Liver (tissue), 9 donors: ENCODE data around the gene ULK2. TPM values are rescaled to one million over a fixed set of nuclear protein-coding genes. Genes with fewer than 3 reads are reported as not detected.

Experiments
- DNase-seq: peaks from one replicate; pipeline ENCODE4 v3.0.0-alpha.2; 2017; ENCODE audit warnings: low spot score
- H3K27ac ChIP-seq, 2 donors: one replicate each; pipeline ENCODE4 v1.7.0; 2013; ENCODE audit warnings: inconsistent platforms in 2 of 2, low read length in 2 of 2, control low read depth in 1 of 2, low read depth in 1 of 2, mild to moderate bottlenecking in 1 of 2
- H3K27me3 ChIP-seq, 4 donors: one replicate each; pipeline versions ENCODE4 v1.6.1 to v1.7.0; 2013; ENCODE audit warnings: low read length in 3 of 4, inconsistent platforms in 1 of 4, mild to moderate bottlenecking in 1 of 4, moderate library complexity in 1 of 4; ENCODE audit not compliant: control insufficient read depth in 4 of 4, insufficient read depth in 4 of 4
- H3K36me3 ChIP-seq, 4 donors: one replicate each; pipeline versions ENCODE4 v1.6.1 to v1.7.0; 2013; ENCODE audit warnings: low read length in 3 of 4, mild to moderate bottlenecking in 3 of 4, low read depth in 1 of 4, moderate library complexity in 1 of 4; ENCODE audit not compliant: control insufficient read depth in 4 of 4, insufficient read depth in 3 of 4
- H3K4me1 ChIP-seq, 4 donors: one replicate each; pipeline versions ENCODE4 v1.6.1 to v1.7.0; 2013; ENCODE audit warnings: low read length in 3 of 4, mild to moderate bottlenecking in 3 of 4, moderate library complexity in 1 of 4; ENCODE audit not compliant: control insufficient read depth in 4 of 4, insufficient read depth in 4 of 4
- H3K4me3 ChIP-seq, 3 donors: one replicate each; pipeline versions ENCODE4 v1.6.1 to v1.7.0; 2013; ENCODE audit warnings: low read length in 3 of 3, control low read depth in 1 of 3, low read depth in 1 of 3, mild to moderate bottlenecking in 1 of 3
- H3K9ac ChIP-seq, 2 donors: one replicate each; pipeline ENCODE4 v1.7.0; 2013; ENCODE audit warnings: low read length in 2 of 2, mild to moderate bottlenecking in 2 of 2, moderate library complexity in 2 of 2, control low read depth in 1 of 2, low read depth in 1 of 2
- H3K9me3 ChIP-seq, 4 donors: one replicate each; pipeline versions ENCODE4 v1.6.1 to v1.7.0; 2013; ENCODE audit warnings: low read length in 3 of 4; ENCODE audit not compliant: control insufficient read depth in 4 of 4
- ATF3 ChIP-seq: IDR thresholded peaks from 2 replicates; pipeline ENCODE4 v1.6.1; 2016; ENCODE audit warnings: antibody characterized with exemption
- CTCF ChIP-seq: fragments of 150-350 bp; IDR thresholded peaks from 2 replicates; pipeline ENCODE4 v1.5.1; 2017; ENCODE audit warnings: improper control_type of control experiment, low read depth, low read length; ENCODE audit not compliant: missing input control
- EGR1 ChIP-seq, 2 donors: IDR thresholded peaks; 2 replicates each; pipeline ENCODE4 v1.6.1; 2016 to 2018; ENCODE audit warnings: antibody characterized with exemption in 2 of 2, low read depth in 2 of 2
- FOXA2 ChIP-seq: IDR thresholded peaks from 2 replicates; pipeline ENCODE4 v1.6.1; 2016; ENCODE audit warnings: antibody characterized with exemption
- GABPA ChIP-seq, 2 donors: IDR thresholded peaks in 1 of 2; conservative IDR thresholded peaks in 1 of 2; 2 replicates each; pipeline ENCODE4 v1.6.1; 2016; ENCODE audit warnings: antibody characterized with exemption in 2 of 2, mild to moderate bottlenecking in 1 of 2, moderate library complexity in 1 of 2
- HNF4G ChIP-seq: IDR thresholded peaks from 2 replicates; pipeline ENCODE4 v1.6.1; 2016; ENCODE audit warnings: antibody characterized with exemption
- MAX ChIP-seq: IDR thresholded peaks from 2 replicates; pipeline ENCODE4 v1.6.1; 2016; ENCODE audit warnings: antibody characterized with exemption
- NR2F2 ChIP-seq: IDR thresholded peaks from 2 replicates; pipeline ENCODE4 v1.6.1; 2016; ENCODE audit warnings: antibody characterized with exemption
- RAD21 ChIP-seq, 2 donors: IDR thresholded peaks; 2 replicates each; pipeline ENCODE4 v1.6.1; 2016; ENCODE audit warnings: antibody characterized with exemption in 2 of 2, mild to moderate bottlenecking in 2 of 2
- RXRA ChIP-seq, 2 donors: IDR thresholded peaks; 2 replicates each; pipeline ENCODE4 v1.6.1; 2017 to 2018; ENCODE audit warnings: antibody characterized with exemption in 2 of 2, mild to moderate bottlenecking in 1 of 2
- TAF1 ChIP-seq: conservative IDR thresholded peaks from 2 replicates; pipeline ENCODE4 v1.6.1; 2016; ENCODE audit warnings: antibody characterized with exemption, mild to moderate bottlenecking
- ZBTB33 ChIP-seq: IDR thresholded peaks from 2 replicates; pipeline ENCODE4 v1.6.1; 2016; ENCODE audit warnings: antibody characterized with exemption
- WGBS: extraction: QIAGEN DNeasy Blood & Tissue Kit; methylation state at CpG from one replicate; pipeline ENCODE4 v1.1.7; 2013; 5-methylcytosine and 5-hydroxymethylcytosine counted together
- polyA plus RNA-seq, 2 donors: library from polyadenylated mRNA; stranded (reverse) in 1 of 2; unstranded in 1 of 2; fragments of 200-250 nt in 1 of 2; fragments of >200 nt in 1 of 2; fragmentation: Nextera tagmentation in 1 of 2; extraction: Ambion mirVana in 1 of 2; gene quantifications; one replicate each; pipeline versions ENCODE4 v1.2.1 to v1.2.3, GENCODE V29; 2013 to 2015
- total RNA-seq, 2 donors: library from RNA; depleted of rRNA; stranded (reverse); fragments of >200 nt; gene quantifications; one replicate each; pipeline ENCODE4 v1.2.3, GENCODE V29; 2014
- donor health status: healthy.
- donor health status: healthy.
- donor health status: healthy.
- donor health status: healthy.
- donor health status: healthy.

ULK2 gene
- total and polyA plus RNA-seq, 4 donors: 0.89 to 7.9 (median 4.2) TPM

GRCh38 chr17:19744922-19745757 lies 122.6 kb downstream of the ULK2 start:
- 36% methylated on average over 50 of the region's 50 CpGs for WGBS
- H3K27ac ChIP-seq: no peak overlapping the region
- no peak overlapping the region for H3K9ac ChIP-seq
- DNase-seq: peak; percentile 88
- peaks cover 3 to 16% (median 8%) of the 10 kb centered on the region in 4 donors for H3K4me1 ChIP-seq
- no peaks in the 10 kb centered on the region for H3K36me3 ChIP-seq
- TF ChIP-seq RAD21 (IDR thresholded peaks at IDR 0.05) (peak; percentile 60 to 79), CTCF (peak; percentile 92), RXRA (IDR thresholded peaks at IDR 0.05) (no peak)
- H3K4me3 ChIP-seq: peak overlapping the region in 1 of 3 donors; percentile 47
- H3K9me3 ChIP-seq: no peaks in the 10 kb centered on the region
- no peaks in the 10 kb centered on the region for H3K27me3 ChIP-seq

- H3K27ac ChIP-seq: no peak overlapping the region
- H3K36me3 ChIP-seq: no peaks in the 10 kb centered on the region
- H3K9me3 ChIP-seq: no peaks in the 10 kb centered on the region
- H3K27me3 ChIP-seq: no peaks in the 10 kb centered on the region
- no peak overlapping the region for H3K9ac ChIP-seq
- DNase-seq: peak; percentile 40
- 16% methylated on average over 26 of the region's 26 CpGs for WGBS
- peaks cover 3 to 16% (median 8%) of the 10 kb centered on the region in 4 donors for H3K4me1 ChIP-seq
- TF ChIP-seq FOXA2: no peak
- TF ChIP-seq HNF4G: no peak
- TF ChIP-seq TAF1: no peak
- TF ChIP-seq EGR1 (IDR thresholded peaks at IDR 0.05; ENCODE audit: low read depth in 2 of 2): no peak
- no peak for TF ChIP-seq ZBTB33
- TF ChIP-seq CTCF: no peak
- no peak for TF ChIP-seq RAD21 (IDR thresholded peaks at IDR 0.05)
- TF ChIP-seq GABPA (IDR thresholded peaks at IDR 0.05 in 1 of 2, conservative IDR thresholded peaks at IDR 0.05 in 1 of 2): no peak
- no peak for TF ChIP-seq ATF3
- no peak for TF ChIP-seq MAX
- no peak for TF ChIP-seq NR2F2
- H3K4me3 ChIP-seq: peak overlapping the region in 1 of 3 donors; percentile 47
Observed at GRCh38 chr17:19744492-19744891, 123.2 kb downstream of the ULK2 start.
